ENCODE results near the gene VPS13D.

- TF ChIP-seq POLR2AphosphoS5 (IDR thresholded peaks at IDR 0.05) = no peak
- TF ChIP-seq CTCF (IDR thresholded peaks at IDR 0.05 in 8 of 11, conservative IDR thresholded peaks at IDR 0.05 in 3 of 11) = no peak
Measured at GRCh38 chr1:12333036-12333785, 103.4 kb downstream of the VPS13D start.
